ENCODE measurements around the gene LCE1F.

The LCE1F gene

GRCh38 chr1:152777510-152778137 is 2.7 kb downstream of the LCE1F start:
- peak; percentile 13 for DNase-seq

DNA sequence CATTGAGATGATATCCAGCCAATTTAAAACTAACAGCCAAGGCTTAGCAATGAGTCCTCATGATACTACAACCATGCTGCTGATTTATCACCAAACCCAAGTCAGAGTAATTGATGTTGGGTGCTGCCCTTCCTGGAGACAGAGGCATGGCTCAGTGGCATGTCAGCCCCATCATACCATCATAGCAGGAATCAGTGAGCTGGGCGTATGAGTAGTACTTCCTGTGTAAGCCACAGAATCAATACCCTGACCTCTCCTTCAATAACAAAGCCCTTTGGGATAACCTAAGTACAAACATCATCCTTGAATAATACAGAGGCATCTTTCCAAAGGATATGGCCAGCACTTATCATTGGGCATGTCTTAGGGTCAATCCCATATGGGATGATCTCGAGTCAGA is 8.2 kb downstream of the LCE1F start:
- peak; percentile 11 for DNase-seq

- DNase-seq: no peak
These were observed 11.1 kb downstream of the LCE1F start, which contains the start of gene LCE1E for GRCh38 chr1:152786077-152786476. Gene LCE1E, plus strand, starts transcription at chr1:152786257. Its CDS starts 1,043 bp downstream, at chr1:152787300.

DNA sequence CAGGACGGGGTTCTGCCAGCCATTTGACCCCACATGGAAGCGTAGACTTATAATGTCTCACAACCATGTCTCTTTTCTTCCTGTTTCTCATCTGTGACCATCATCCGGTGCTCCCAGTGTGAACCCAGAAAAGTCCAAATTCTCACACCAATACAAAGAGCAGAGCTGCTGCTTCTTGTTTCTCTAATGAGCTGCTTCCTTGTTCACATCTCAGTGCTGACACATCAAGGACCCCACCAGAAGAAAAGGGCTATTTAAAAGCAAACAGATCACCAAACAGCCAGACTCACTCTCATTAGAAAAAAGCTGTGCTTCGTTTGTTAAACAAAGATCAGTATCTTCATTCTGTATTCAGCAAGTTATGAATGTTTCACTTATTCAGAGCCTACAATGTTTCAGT is 20.7 kb downstream of the LCE1F start:
- DNase-seq: no peak

DNA sequence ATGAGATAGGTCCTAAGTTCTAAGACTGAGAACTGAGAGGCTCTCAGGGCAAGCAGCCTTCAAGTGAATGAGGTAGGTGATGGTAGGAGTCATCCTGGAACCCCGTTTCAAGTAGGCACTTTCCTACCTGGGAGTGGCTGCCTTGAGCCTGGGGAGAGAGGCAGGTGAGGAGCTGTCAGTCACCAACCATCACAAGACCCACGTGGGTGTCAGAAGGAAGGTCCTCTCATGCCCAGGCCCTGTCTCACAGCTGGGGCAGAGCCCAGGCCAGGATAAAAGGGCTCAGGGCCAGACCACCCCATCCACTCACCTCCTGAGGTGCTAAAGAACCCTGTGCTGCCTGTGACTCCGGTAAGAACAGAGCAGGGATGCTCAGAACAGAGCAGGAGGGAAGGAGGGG is 21.5 kb downstream of the LCE1F start, which contains the start of gene LCE1D:
LCE1D (plus strand) TSS at position 301 of the 400 bp plus-strand sequence. CDS start 1,074 bp downstream, outside the sequence.
- DNase-seq: no peak

DNA sequence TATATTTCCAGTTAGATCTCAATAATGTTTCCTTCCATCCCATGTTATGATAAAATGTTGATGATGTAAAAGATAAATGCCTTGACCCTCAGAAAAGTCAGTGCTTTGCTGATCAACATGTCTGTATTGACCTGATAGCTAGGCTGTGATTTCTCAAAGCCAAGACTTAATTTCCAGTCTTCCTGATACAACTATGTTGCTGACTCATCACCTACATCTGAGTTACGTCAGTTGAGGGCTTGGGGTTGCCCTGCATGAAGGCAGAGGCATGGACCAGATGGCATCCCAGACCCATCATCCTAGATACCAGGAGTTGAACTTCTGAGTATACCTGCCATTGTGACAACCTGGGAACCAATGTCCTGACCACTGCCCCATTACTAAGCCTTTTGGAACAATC is 26.4 kb downstream of the LCE1F start:
- DNase-seq: no peak

GRCh38 chr1:152806576-152806975 is 31.6 kb downstream of the LCE1F start, which contains the start of gene LCE1C:
Gene LCE1C, minus strand, starts transcription at chr1:152806651. Its CDS starts 1,173 bp downstream, at chr1:152805478.
- no peak for DNase-seq

DNA sequence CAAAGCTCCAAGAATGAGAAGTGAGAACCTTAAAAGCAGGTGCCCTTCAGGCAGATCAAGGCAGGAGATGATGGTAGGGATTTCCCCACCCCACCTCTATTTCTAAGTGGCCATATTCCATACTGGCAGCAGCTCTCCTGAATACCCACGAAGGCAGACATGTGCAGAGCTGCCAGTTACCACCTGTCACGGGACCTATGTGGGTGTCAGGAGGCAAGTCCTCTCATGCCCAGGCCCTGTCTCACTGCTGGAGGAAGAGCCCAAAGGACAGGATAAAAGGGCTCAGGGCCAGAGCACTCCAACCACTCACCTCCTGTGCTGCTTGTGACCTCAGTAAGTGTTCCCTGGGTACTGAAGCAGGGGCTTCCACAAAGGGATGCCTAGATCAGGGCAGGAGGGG is 36.1 kb downstream of the LCE1F start:
- no peak for DNase-seq

DNA sequence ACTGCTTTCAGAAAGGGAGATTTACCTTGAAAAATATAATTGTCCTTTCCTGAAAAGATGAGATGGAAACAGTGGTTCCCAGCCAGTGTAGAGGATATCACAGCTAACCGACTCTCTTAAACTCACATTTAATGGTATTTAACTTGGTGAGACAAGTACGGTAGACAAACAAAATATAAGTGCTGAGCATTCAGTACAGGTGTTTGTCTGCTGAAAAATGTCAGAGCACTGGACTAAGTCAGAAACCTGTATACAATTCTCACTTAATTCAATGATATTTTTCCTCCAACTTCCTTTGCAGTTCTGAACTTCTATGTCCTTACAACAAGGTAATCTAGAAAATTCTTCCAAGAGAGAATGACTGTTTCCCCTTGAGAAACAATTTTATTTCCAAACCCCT is 36.7 kb downstream of the LCE1F start, which contains the start of gene LCE1B:
LCE1B (plus strand) TSS at position 301 of the 400 bp plus-strand sequence. CDS start 476 bp downstream, outside the sequence.
- no peak for DNase-seq

DNA sequence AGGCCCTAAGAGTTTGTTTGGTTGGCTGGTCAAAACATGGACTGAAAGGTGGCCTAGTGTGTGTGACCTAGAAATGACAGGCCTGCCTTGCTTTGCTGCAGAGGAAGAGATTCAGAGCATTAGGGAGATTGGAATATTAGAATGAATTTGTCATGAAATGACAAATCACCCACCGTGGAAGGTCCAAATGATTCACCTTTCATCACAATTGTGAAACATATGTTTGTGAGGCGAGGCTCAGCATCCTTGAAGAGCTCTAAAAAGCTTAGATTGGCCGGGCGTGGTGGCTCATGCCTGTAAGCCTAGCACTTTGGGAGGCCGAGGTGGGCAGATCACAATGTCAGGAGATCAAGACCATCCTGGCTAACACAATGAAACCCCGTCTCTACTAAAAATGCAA is 42.4 kb downstream of the LCE1F start:
- no peak for DNase-seq

GRCh38 chr1:152823294-152823693 is 48.4 kb downstream of the LCE1F start:
- DNase-seq: no peak

GRCh38 chr1:152824964-152825363 is 50.0 kb downstream of the LCE1F start:
- no peak for DNase-seq
